Chondrocyte (in vitro differentiated cells): Measurements from ENCODE around the gene NINL. TPM values are rescaled to one million over a fixed set of nuclear protein-coding genes. Genes with fewer than 3 reads are reported as not detected.

Experiments used
- DNase-seq: peaks from one replicate; pipeline ENCODE4 v3.0.0; 2021; ENCODE audit warnings: mixed read lengths, low spot score
- H3K27ac Mint-ChIP-seq: one replicate; pipeline ENCODE4 v1.8.0; 2021; ENCODE audit warnings: mild to moderate bottlenecking, moderate library complexity, mixed read lengths; ENCODE audit not compliant: unreplicated experiment
- H3K27me3 Mint-ChIP-seq: 2 replicates; pipeline ENCODE4 v1.8.0; 2021; ENCODE audit warnings: low read depth, mixed read lengths
- H3K36me3 Mint-ChIP-seq: 2 replicates; pipeline ENCODE4 v1.8.0; 2021; ENCODE audit warnings: low read depth, mixed read lengths
- H3K4me1 Mint-ChIP-seq: 2 replicates; pipeline ENCODE4 v1.8.0; 2021; ENCODE audit warnings: low read depth, mild to moderate bottlenecking, mixed read lengths
- H3K4me3 Mint-ChIP-seq: one replicate; pipeline ENCODE4 v1.8.0; 2021; ENCODE audit warnings: mild to moderate bottlenecking, moderate library complexity, mixed read lengths; ENCODE audit not compliant: unreplicated experiment
- H3K9me3 Mint-ChIP-seq: 2 replicates; pipeline ENCODE4 v1.8.0; 2021; ENCODE audit warnings: low read depth, mixed read lengths
- CTCF ChIP-seq: fragments of 200-600 bp; sonication (generic); IDR thresholded peaks from 2 replicates; pipeline ENCODE4 v1.5.0; 2021; ENCODE audit warnings: antibody characterized with exemption, mild to moderate bottlenecking, moderate library complexity
- total RNA-seq: library from RNA; stranded (reverse); gene quantifications from 3 replicates; pipeline ENCODE4 v1.2.1, GENCODE V29; 2021

Gene NINL
- total RNA-seq, 1 donor from 2014 or later: 10.6 TPM

GRCh38 chr20:25570148-25570530 is 15.2 kb downstream of the NINL start:
- Mint-ChIP-seq H3K36me3 (peaks cover 5% of the 10 kb centered on the region), H3K4me1 (peaks cover 40% of the 10 kb centered on the region), H3K9me3 (no peaks in the 10 kb centered on the region), H3K4me3 (no peak overlapping the region), H3K27ac (no peak overlapping the region), H3K27me3 (no peaks in the 10 kb centered on the region)
- no peak for DNase-seq
- TF ChIP-seq CTCF: no peak

- Mint-ChIP-seq H3K9me3 (peaks cover 8% of the 10 kb centered on the region), H3K4me1 (peaks cover 24% of the 10 kb centered on the region), H3K27me3 (no peaks in the 10 kb centered on the region), H3K36me3 (peaks cover 10% of the 10 kb centered on the region), H3K4me3 (no peak overlapping the region), H3K27ac (no peak overlapping the region)
- no peak for DNase-seq
- no peak for TF ChIP-seq CTCF
Observed at GRCh38 chr20:25567286-25567685, 18.0 kb downstream of the NINL start.

- TF ChIP-seq CTCF: no peak
- Mint-ChIP-seq H3K27me3 (no peaks in the 10 kb centered on the region), H3K4me1 (peaks cover 19% of the 10 kb centered on the region), H3K9me3 (peaks cover 8% of the 10 kb centered on the region), H3K27ac (no peak overlapping the region), H3K36me3 (peaks cover 10% of the 10 kb centered on the region), H3K4me3 (no peak overlapping the region)
- no peak for DNase-seq
Observed at GRCh38 chr20:25566821-25567220, 18.5 kb downstream of the NINL start.

- DNase-seq: no peak
- no peak for TF ChIP-seq CTCF
- Mint-ChIP-seq H3K4me1 (peaks cover 15% of the 10 kb centered on the region), H3K4me3 (no peak overlapping the region), H3K9me3 (peaks cover 8% of the 10 kb centered on the region), H3K27ac (no peak overlapping the region), H3K27me3 (no peaks in the 10 kb centered on the region), H3K36me3 (peaks cover 10% of the 10 kb centered on the region)
Observed at GRCh38 chr20:25565578-25566157, 19.7 kb downstream of the NINL start.

- Mint-ChIP-seq H3K4me1 (peaks cover 15% of the 10 kb centered on the region), H3K27ac (no peak overlapping the region), H3K27me3 (no peaks in the 10 kb centered on the region), H3K36me3 (peaks cover 8% of the 10 kb centered on the region), H3K9me3 (peaks cover 8% of the 10 kb centered on the region), H3K4me3 (no peak overlapping the region)
- no peak for DNase-seq
- no peak for TF ChIP-seq CTCF
Observed at GRCh38 chr20:25563876-25564275, 21.5 kb downstream of the NINL start.
